Measurements from ENCODE around the gene TRPT1.

TRPT1 gene

GRCh38 chr11:64261556-64262080 is 35.6 kb upstream of the TRPT1 start:
- Histone ChIP-seq H4K20me1 (ENCODE audit: control insufficient read depth, insufficient read depth, low read depth, low read length) (no peaks in the 10 kb centered on the region), H3K27me3 (ENCODE audit: control insufficient read depth, low read length) (no peaks in the 10 kb centered on the region), H3K79me2 (ENCODE audit: control insufficient read depth, low read length) (no peaks in the 10 kb centered on the region), H3K4me2 (ENCODE audit: low read length) (no peak overlapping the region), H3K36me3 (ENCODE audit: control insufficient read depth, low read length) (peaks cover 40% of the 10 kb centered on the region), H3K4me1 (ENCODE audit: control insufficient read depth, low read length) (no peaks in the 10 kb centered on the region), H3K27ac (ENCODE audit: low read depth, low read length) (no peak overlapping the region), H3K9me2 (replicated peaks; ENCODE audit: control insufficient read depth, low read length) (no peaks in the 10 kb centered on the region), H3F3A (ENCODE audit: control insufficient read depth, insufficient read depth) (no peaks in the 10 kb centered on the region), H3K4me3 (ENCODE audit: low read length) (no peak overlapping the region), H3K9me3 (ENCODE audit: control insufficient read depth, insufficient read depth, low read length) (no peaks in the 10 kb centered on the region)
- TF ChIP-seq EZH2phosphoT487 (IDR thresholded peaks at IDR 0.05; ENCODE audit: borderline replicate concordance, low read length): no peak
- TF ChIP-seq CTCF (IDR thresholded peaks at IDR 0.05; ENCODE audit: low read depth, low read length, poor library complexity, severe bottlenecking): no peak

GRCh38 chr11:64260147-64260708 is 34.2 kb upstream of the TRPT1 start:
- Histone ChIP-seq H3K27ac (ENCODE audit: low read depth, low read length) (no peak overlapping the region), H3K79me2 (ENCODE audit: control insufficient read depth, low read length) (no peaks in the 10 kb centered on the region), H3K9me2 (replicated peaks; ENCODE audit: control insufficient read depth, low read length) (no peaks in the 10 kb centered on the region), H4K20me1 (ENCODE audit: control insufficient read depth, insufficient read depth, low read depth, low read length) (no peaks in the 10 kb centered on the region), H3K4me2 (ENCODE audit: low read length) (no peak overlapping the region), H3K36me3 (ENCODE audit: control insufficient read depth, low read length) (peaks cover 46% of the 10 kb centered on the region), H3K4me1 (ENCODE audit: control insufficient read depth, low read length) (no peaks in the 10 kb centered on the region), H3F3A (ENCODE audit: control insufficient read depth, insufficient read depth) (no peaks in the 10 kb centered on the region), H3K4me3 (ENCODE audit: low read length) (no peak overlapping the region), H3K27me3 (ENCODE audit: control insufficient read depth, low read length) (no peaks in the 10 kb centered on the region), H3K9me3 (ENCODE audit: control insufficient read depth, insufficient read depth, low read length) (no peaks in the 10 kb centered on the region)
- TF ChIP-seq CTCF (IDR thresholded peaks at IDR 0.05; ENCODE audit: low read depth, low read length, poor library complexity, severe bottlenecking) (no peak), EZH2phosphoT487 (IDR thresholded peaks at IDR 0.05; ENCODE audit: borderline replicate concordance, low read length) (no peak)

GRCh38 chr11:64259533-64260067 is 33.6 kb upstream of the TRPT1 start:
- Histone ChIP-seq H3K27ac (ENCODE audit: low read depth, low read length) (no peak overlapping the region), H3K27me3 (ENCODE audit: control insufficient read depth, low read length) (no peaks in the 10 kb centered on the region), H3K9me2 (replicated peaks; ENCODE audit: control insufficient read depth, low read length) (no peaks in the 10 kb centered on the region), H3K4me3 (ENCODE audit: low read length) (no peak overlapping the region), H4K20me1 (ENCODE audit: control insufficient read depth, insufficient read depth, low read depth, low read length) (no peaks in the 10 kb centered on the region), H3F3A (ENCODE audit: control insufficient read depth, insufficient read depth) (no peaks in the 10 kb centered on the region), H3K79me2 (ENCODE audit: control insufficient read depth, low read length) (no peaks in the 10 kb centered on the region), H3K4me1 (ENCODE audit: control insufficient read depth, low read length) (no peaks in the 10 kb centered on the region), H3K4me2 (ENCODE audit: low read length) (no peak overlapping the region), H3K9me3 (ENCODE audit: control insufficient read depth, insufficient read depth, low read length) (no peaks in the 10 kb centered on the region), H3K36me3 (ENCODE audit: control insufficient read depth, low read length) (peaks cover 52% of the 10 kb centered on the region)
- TF ChIP-seq EZH2phosphoT487 (IDR thresholded peaks at IDR 0.05; ENCODE audit: borderline replicate concordance, low read length): no peak
- no peak for TF ChIP-seq CTCF (IDR thresholded peaks at IDR 0.05; ENCODE audit: low read depth, low read length, poor library complexity, severe bottlenecking)
